Measurements from ENCODE around the gene TSG101.

GRCh38 chr11:18548001-18548400, 21.3 kb upstream of the TSG101 start:
- TF ChIP-seq EZH2 (IDR thresholded peaks at IDR 0.05) (no peak), POLR2AphosphoS5 (IDR thresholded peaks at IDR 0.05; ENCODE audit: borderline replicate concordance, low read depth, low read length) (no peak), FOXP2 (optimal IDR thresholded peaks at IDR 0.05; ENCODE audit: control extremely low read depth, extremely low read length, insufficient read depth) (no peak)

All from SK-N-MC (cell line).